ENCODE results near the gene GAS2L1.
A peak's percentile ranks its signal among the peaks of the same experiment; 100 is the strongest.

GAS2L1 gene

GRCh38 chr22:29327089-29327764, 20.8 kb downstream of the GAS2L1 start:
- DNase-seq (ENCODE audit: low spot score), result no peak

- DNase-seq (ENCODE audit: low spot score), result no peak
These were observed 21.6 kb downstream of the GAS2L1 start for GRCh38 chr22:29328055-29328454.

GRCh38 chr22:29328566-29329500, 22.4 kb downstream of the GAS2L1 start:
- no peak for DNase-seq (ENCODE audit: low spot score)

- DNase-seq (ENCODE audit: low spot score), result no peak
These were observed 23.1 kb downstream of the GAS2L1 start for GRCh38 chr22:29329581-29329980.

GRCh38 chr22:29330291-29330690, 23.8 kb downstream of the GAS2L1 start:
- no peak for DNase-seq (ENCODE audit: low spot score)

- peak; percentile 53 for DNase-seq (ENCODE audit: low spot score)
These were observed 24.3 kb downstream of the GAS2L1 start for GRCh38 chr22:29330753-29331152.

GRCh38 chr22:29331213-29331612, 24.8 kb downstream of the GAS2L1 start:
- DNase-seq (ENCODE audit: low spot score), result no peak

GRCh38 chr22:29331658-29332300, 25.3 kb downstream of the GAS2L1 start:
- DNase-seq (ENCODE audit: low spot score), result no peak

GRCh38 chr22:29332886-29333496, 26.5 kb downstream of the GAS2L1 start:
- no peak for DNase-seq (ENCODE audit: low spot score)

GRCh38 chr22:29334148-29334547, 27.7 kb downstream of the GAS2L1 start:
- DNase-seq (ENCODE audit: low spot score), result no peak

- DNase-seq (ENCODE audit: low spot score), result no peak
These were observed 28.4 kb downstream of the GAS2L1 start for GRCh38 chr22:29334696-29335344.

GRCh38 chr22:29335656-29336055, 29.2 kb downstream of the GAS2L1 start:
- no peak for DNase-seq (ENCODE audit: low spot score)

- DNase-seq (ENCODE audit: low spot score), result no peak
These were observed 30.5 kb downstream of the GAS2L1 start for GRCh38 chr22:29336751-29337490.

- DNase-seq (ENCODE audit: low spot score), result no peak
These were observed 31.3 kb downstream of the GAS2L1 start for GRCh38 chr22:29337631-29338284.

- DNase-seq (ENCODE audit: low spot score), result no peak
These were observed 31.9 kb downstream of the GAS2L1 start for GRCh38 chr22:29338398-29338797.

- DNase-seq (ENCODE audit: low spot score), result no peak
These were observed 33.2 kb downstream of the GAS2L1 start for GRCh38 chr22:29339381-29340235.

- DNase-seq (ENCODE audit: low spot score), result no peak
These were observed 34.1 kb downstream of the GAS2L1 start for GRCh38 chr22:29340566-29340965.

- no peak for DNase-seq (ENCODE audit: low spot score)
These were observed 34.8 kb downstream of the GAS2L1 start for GRCh38 chr22:29341056-29341848.

- DNase-seq (ENCODE audit: low spot score), result no peak
These were observed 35.3 kb downstream of the GAS2L1 start for GRCh38 chr22:29341849-29342127.
